D721Med (cell line): Measurements from ENCODE around the gene ZGPAT.

Experiments
- DNase-seq: peaks from one replicate; pipeline ENCODE4 v3.0.0; 2011; ENCODE audit warnings: low spot score; ENCODE audit not compliant: insufficient read length
- FAIRE-seq: peaks from 2 replicates; lab custom pipeline; 2011; peaks lifted over from hg19 to GRCh38; lab: Jason Lieb, UNC
- CTCF ChIP-seq: IDR thresholded peaks from 2 replicates; pipeline ENCODE4 v1.5.1; 2012; ENCODE audit warnings: mild to moderate bottlenecking, control low read depth; ENCODE audit not compliant: insufficient read depth; ENCODE audit errors: missing control alignments

Gene ZGPAT

DNA sequence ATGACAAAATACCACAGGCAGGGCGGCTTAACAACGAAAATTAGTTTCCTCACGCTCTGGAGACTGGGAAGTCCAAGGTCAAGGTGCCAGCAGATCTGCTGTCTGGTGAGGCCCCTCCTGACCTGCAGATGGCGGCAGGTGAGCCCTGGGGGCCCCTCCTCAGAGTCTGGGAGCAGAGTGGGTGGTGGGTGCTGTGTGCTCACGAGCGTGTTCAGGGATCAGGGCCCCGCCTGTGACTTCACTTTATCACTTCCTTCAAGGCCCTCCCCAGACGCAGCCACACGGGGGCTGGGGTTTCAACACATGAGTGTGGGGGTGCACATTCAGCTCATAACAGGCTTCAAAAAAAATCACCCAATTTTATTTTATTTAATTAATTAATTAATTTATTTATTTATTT lies 71.0 kb downstream of the ZGPAT start:
- TF ChIP-seq CTCF = no peak
- DNase-seq (no peak), FAIRE-seq (no peak)

- no peak for TF ChIP-seq CTCF
- DNase-seq (no peak), FAIRE-seq (no peak)
These were observed 73.3 kb downstream of the ZGPAT start for GRCh38 chr20:63781181-63781580.

DNA sequence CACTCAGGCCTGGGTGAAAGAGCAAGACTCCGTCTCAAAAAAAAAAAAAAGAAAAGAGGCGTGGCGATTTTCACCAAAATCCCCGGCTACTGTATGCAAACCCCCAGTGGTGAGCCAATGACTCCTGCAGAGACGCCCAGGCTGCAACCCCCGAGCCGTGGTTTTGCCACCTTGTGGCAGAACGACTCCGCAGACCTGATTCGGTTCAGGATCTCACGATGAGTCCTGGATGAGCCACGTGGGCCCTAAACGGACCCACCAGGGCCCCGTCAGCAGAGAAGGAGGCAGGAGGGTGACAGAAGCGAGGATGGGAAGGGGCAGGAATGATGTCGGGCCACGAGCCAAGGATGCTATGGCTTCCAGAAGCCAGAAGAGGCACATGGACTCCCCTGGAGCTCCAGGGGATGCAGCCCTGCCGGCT lies 74.2 kb downstream of the ZGPAT start:
- FAIRE-seq (no peak), DNase-seq (no peak)
- no peak for TF ChIP-seq CTCF

GRCh38 chr20:63782521-63782971 lies 74.7 kb downstream of the ZGPAT start:
- no peak for DNase-seq
- no peak for FAIRE-seq
- TF ChIP-seq CTCF = no peak

DNA sequence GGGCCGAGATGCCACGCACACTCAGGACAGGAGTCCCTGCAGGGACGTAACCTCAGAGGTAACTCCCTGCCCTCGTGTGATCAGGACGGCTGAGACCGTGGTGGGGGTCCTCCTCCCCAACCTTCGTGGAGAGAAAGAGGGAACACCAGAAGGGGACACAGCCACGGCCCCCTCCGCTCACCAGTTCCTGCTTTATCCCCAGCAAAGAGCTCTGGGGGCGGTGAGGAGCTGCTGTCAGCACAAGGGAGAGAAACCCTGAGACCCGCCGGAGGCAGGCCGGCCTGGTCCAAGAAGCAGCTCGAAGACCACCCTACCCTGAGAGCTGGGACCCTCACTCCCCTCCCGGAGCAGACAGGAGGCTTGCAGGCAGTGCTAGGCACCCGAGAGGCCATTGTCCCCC lies 76.1 kb downstream of the ZGPAT start:
- no peak for TF ChIP-seq CTCF
- FAIRE-seq = no peak
- no peak for DNase-seq

DNA sequence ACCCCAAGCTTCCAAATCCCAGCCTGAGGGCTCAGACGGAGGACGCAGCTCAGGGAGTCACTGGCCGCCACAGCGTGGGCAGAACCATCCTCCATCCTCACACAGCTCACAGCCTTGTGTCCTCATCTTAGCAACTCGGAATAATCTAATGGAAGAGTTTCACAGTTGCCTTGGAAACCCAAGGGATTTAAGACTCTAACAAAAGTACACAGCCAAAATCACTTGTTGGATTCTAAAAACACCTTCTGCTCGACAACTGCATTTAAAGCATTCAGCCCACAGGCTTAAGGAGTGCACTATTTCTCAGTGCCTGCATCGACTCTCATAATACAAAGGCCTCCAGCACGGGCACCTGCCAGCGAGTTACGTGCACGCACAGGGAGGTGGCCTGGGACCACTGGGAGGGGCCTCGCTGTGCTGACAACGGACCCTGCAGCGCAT lies 77.9 kb downstream of the ZGPAT start:
- DNase-seq (no peak), FAIRE-seq (no peak)
- TF ChIP-seq CTCF = no peak
